Measurements from ENCODE around the gene FBN2.

DNA sequence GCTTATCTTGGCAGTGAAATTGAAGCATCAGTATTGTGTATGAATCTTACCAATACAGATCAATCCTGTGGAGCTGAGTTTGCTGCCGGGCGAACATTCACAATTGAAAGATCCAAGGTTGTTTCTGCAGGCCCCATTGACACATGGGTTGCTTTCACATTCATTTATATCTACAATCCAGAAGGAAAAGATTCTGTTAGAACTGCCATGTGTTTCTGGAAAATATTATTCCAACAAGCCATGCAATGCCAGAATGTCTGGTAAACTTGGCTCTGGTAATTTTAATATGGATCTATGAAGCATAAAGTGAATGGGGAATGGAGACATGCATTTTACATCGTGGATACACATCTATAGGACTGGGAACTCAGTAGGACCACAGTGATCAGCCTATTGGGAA, 180.8 kb downstream of the FBN2 start:
- TF ChIP-seq POLR2AphosphoS5 (IDR thresholded peaks at IDR 0.05; ENCODE audit: low read depth, low read length) (no peak), EZH2 (IDR thresholded peaks at IDR 0.05) (no peak), MAX (IDR thresholded peaks at IDR 0.05) (no peak), EZH2phosphoT487 (IDR thresholded peaks at IDR 0.05; ENCODE audit: borderline replicate concordance) (no peak), ATF3 (IDR thresholded peaks at IDR 0.05) (no peak), RAD21 (IDR thresholded peaks at IDR 0.05; ENCODE audit: low read depth) (no peak), YY1 (IDR thresholded peaks at IDR 0.05; ENCODE audit: extremely low read depth, insufficient replicate concordance, low read depth, low read length) (no peak), SIN3A (IDR thresholded peaks at IDR 0.05; ENCODE audit: low read depth) (no peak), CEBPB (IDR thresholded peaks at IDR 0.05; ENCODE audit: low read depth) (no peak)
- TF ChIP-seq, protein P1, sequence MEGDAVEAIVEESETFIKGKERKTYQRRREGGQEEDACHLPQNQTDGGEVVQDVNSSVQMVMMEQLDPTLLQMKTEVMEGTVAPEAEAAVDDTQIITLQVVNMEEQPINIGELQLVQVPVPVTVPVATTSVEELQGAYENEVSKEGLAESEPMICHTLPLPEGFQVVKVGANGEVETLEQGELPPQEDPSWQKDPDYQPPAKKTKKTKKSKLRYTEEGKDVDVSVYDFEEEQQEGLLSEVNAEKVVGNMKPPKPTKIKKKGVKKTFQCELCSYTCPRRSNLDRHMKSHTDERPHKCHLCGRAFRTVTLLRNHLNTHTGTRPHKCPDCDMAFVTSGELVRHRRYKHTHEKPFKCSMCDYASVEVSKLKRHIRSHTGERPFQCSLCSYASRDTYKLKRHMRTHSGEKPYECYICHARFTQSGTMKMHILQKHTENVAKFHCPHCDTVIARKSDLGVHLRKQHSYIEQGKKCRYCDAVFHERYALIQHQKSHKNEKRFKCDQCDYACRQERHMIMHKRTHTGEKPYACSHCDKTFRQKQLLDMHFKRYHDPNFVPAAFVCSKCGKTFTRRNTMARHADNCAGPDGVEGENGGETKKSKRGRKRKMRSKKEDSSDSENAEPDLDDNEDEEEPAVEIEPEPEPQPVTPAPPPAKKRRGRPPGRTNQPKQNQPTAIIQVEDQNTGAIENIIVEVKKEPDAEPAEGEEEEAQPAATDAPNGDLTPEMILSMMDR (IDR thresholded peaks at IDR 0.05 in 2 of 3, conservative IDR thresholded peaks at IDR 0.05 in 1 of 3; ENCODE audit: borderline replicate concordance in 1 of 3, insufficient read depth in 1 of 3, low read depth in 2 of 3, low read length in 2 of 3) = no peak
- TF ChIP-seq, protein P2, sequence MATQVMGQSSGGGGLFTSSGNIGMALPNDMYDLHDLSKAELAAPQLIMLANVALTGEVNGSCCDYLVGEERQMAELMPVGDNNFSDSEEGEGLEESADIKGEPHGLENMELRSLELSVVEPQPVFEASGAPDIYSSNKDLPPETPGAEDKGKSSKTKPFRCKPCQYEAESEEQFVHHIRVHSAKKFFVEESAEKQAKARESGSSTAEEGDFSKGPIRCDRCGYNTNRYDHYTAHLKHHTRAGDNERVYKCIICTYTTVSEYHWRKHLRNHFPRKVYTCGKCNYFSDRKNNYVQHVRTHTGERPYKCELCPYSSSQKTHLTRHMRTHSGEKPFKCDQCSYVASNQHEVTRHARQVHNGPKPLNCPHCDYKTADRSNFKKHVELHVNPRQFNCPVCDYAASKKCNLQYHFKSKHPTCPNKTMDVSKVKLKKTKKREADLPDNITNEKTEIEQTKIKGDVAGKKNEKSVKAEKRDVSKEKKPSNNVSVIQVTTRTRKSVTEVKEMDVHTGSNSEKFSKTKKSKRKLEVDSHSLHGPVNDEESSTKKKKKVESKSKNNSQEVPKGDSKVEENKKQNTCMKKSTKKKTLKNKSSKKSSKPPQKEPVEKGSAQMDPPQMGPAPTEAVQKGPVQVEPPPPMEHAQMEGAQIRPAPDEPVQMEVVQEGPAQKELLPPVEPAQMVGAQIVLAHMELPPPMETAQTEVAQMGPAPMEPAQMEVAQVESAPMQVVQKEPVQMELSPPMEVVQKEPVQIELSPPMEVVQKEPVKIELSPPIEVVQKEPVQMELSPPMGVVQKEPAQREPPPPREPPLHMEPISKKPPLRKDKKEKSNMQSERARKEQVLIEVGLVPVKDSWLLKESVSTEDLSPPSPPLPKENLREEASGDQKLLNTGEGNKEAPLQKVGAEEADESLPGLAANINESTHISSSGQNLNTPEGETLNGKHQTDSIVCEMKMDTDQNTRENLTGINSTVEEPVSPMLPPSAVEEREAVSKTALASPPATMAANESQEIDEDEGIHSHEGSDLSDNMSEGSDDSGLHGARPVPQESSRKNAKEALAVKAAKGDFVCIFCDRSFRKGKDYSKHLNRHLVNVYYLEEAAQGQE (IDR thresholded peaks at IDR 0.05; ENCODE audit: low read depth) = no peak
